SK-N-SH treated with all-trans-retinoic acid at 6 μM for 48 hours (cell line): ENCODE results near the gene SAC3D1.

Experiments used
- ESRRG ChIP-seq: fragments of 250-450 bp; sonication (Bioruptor Pico); IDR thresholded peaks from 2 replicates; pipeline ENCODE4 v1.6.1; 2021; ENCODE audit warnings: mild to moderate bottlenecking
- GLIS3 ChIP-seq: fragments of 250-450 bp; sonication (Bioruptor Pico); IDR thresholded peaks from 2 replicates; pipeline ENCODE4 v1.5.0; 2020; ENCODE audit warnings: mild to moderate bottlenecking, moderate library complexity
- TOX ChIP-seq: fragments of 250-450 bp; sonication (Bioruptor Pico); IDR thresholded peaks from 2 replicates; pipeline ENCODE4 v1.8.0; 2021; ENCODE audit warnings: mild to moderate bottlenecking, moderate library complexity, borderline replicate concordance
- ZC3H10 ChIP-seq: fragments of 250-450 bp; sonication (Bioruptor Pico); IDR thresholded peaks from 2 replicates; pipeline ENCODE4 v1.5.1; 2021; ENCODE audit warnings: mild to moderate bottlenecking, moderate library complexity
- ZNF565 ChIP-seq: fragments of 450-650 bp; formaldehyde crosslinking; conservative IDR thresholded peaks from 2 replicates; pipeline ENCODE4 v1.5.0; 2020; ENCODE audit warnings: low read depth, mild to moderate bottlenecking, moderate library complexity
- ZNF70 ChIP-seq: fragments of 450-650 bp; formaldehyde crosslinking; IDR thresholded peaks from 2 replicates; pipeline ENCODE4 v1.5.0; 2020; ENCODE audit warnings: mild to moderate bottlenecking, moderate library complexity
- TF ChIP-seq, protein P1 (sequence below): fragments of 250-450 bp; sonication (Bioruptor Pico); IDR thresholded peaks from 2 replicates; pipeline ENCODE4 v1.8.0; 2020; ENCODE audit warnings: mild to moderate bottlenecking, moderate library complexity, borderline replicate concordance

DNA sequence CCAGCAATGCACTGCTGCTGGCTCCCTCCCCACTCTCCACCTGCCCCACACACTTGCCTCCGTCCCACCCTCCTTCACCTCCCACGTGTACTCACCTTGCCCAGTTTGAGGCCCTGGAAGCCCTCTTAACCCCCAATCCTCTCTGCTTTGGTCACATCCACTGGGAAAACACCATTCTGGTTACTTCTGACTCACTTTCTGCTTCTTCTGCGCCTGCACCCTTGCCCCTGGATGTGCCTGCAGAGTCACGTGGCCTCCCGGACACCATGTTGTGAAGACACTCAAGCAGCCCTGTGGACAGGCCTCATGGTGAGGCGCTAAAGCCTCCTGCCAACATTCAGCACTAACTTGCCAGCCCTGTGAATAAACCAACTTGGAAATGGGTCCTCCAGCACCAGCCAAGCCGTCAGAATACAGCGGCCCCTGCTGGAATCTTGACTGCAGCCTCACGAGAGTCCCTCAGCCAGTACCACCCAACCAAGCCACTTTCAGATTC is 20.0 kb downstream of the SAC3D1 start:
- no peak for TF ChIP-seq ZNF70 (CRISPR knock-in tag)
- no peak for TF ChIP-seq ZNF565 (CRISPR knock-in tag)
- no peak for TF ChIP-seq ZC3H10
- no peak for TF ChIP-seq ESRRG
- TF ChIP-seq GLIS3 (CRISPR knock-in tag), result no peak
- no peak for TF ChIP-seq TOX (CRISPR knock-in tag)
- TF ChIP-seq, protein P1, sequence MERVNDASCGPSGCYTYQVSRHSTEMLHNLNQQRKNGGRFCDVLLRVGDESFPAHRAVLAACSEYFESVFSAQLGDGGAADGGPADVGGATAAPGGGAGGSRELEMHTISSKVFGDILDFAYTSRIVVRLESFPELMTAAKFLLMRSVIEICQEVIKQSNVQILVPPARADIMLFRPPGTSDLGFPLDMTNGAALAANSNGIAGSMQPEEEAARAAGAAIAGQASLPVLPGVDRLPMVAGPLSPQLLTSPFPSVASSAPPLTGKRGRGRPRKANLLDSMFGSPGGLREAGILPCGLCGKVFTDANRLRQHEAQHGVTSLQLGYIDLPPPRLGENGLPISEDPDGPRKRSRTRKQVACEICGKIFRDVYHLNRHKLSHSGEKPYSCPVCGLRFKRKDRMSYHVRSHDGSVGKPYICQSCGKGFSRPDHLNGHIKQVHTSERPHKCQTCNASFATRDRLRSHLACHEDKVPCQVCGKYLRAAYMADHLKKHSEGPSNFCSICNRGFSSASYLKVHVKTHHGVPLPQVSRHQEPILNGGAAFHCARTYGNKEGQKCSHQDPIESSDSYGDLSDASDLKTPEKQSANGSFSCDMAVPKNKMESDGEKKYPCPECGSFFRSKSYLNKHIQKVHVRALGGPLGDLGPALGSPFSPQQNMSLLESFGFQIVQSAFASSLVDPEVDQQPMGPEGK (CRISPR knock-in tag), result no peak
